Hepatocyte (in vitro differentiated cells): ENCODE results near the gene ZBTB4. TPM values are rescaled to one million over a fixed set of nuclear protein-coding genes. Genes with fewer than 3 reads are reported as not detected.

Experiments
- DNase-seq: peaks from one replicate; pipeline ENCODE4 v3.0.0-alpha.2; 2016; ENCODE audit warnings: low spot score
- H2AFZ ChIP-seq: fragments of 200-600 bp; sonication (generic); 2 replicates; pipeline ENCODE4 v1.6.0; 2016; ENCODE audit warnings: antibody characterized with exemption, mild to moderate bottlenecking
- H3K27ac ChIP-seq: fragments of 200-600 bp; sonication (generic); 2 replicates; pipeline ENCODE4 v1.5.1; 2016; ENCODE audit warnings: mild to moderate bottlenecking
- H3K27me3 ChIP-seq: fragments of 200-600 bp; sonication (generic); 2 replicates; pipeline ENCODE4 v1.6.1; 2016
- H3K36me3 ChIP-seq: fragments of 200-600 bp; sonication (generic); replicated peaks from 2 replicates; pipeline ENCODE4 v1.5.1; 2016; ENCODE audit warnings: low read depth; ENCODE audit not compliant: insufficient read depth
- H3K4me1 ChIP-seq: fragments of 200-600 bp; sonication (generic); 2 replicates; pipeline ENCODE4 v1.5.1; 2016; ENCODE audit warnings: mild to moderate bottlenecking, moderate library complexity; ENCODE audit not compliant: insufficient read depth
- H3K4me2 ChIP-seq: fragments of 200-600 bp; sonication (generic); 2 replicates; pipeline ENCODE4 v1.6.0; 2016
- H3K4me3 ChIP-seq: fragments of 200-600 bp; sonication (generic); 2 replicates; pipeline ENCODE4 v1.5.1; 2016; ENCODE audit warnings: mild to moderate bottlenecking
- H3K79me2 ChIP-seq: fragments of 200-600 bp; sonication (generic); 2 replicates; pipeline ENCODE4 v1.6.0; 2017; ENCODE audit warnings: mild to moderate bottlenecking
- H3K9me2 ChIP-seq: fragments of 200-600 bp; sonication (generic); replicated peaks from 2 replicates; pipeline ENCODE4 v1.6.0; 2017; ENCODE audit warnings: mild to moderate bottlenecking; ENCODE audit not compliant: insufficient read depth
- H3K9me3 ChIP-seq: fragments of 200-600 bp; sonication (generic); 2 replicates; pipeline ENCODE4 v1.5.1; 2016; ENCODE audit warnings: low read depth, mild to moderate bottlenecking
- H4K20me1 ChIP-seq: fragments of 200-600 bp; sonication (generic); 2 replicates; pipeline ENCODE4 v1.6.0; 2016; ENCODE audit warnings: mild to moderate bottlenecking; ENCODE audit not compliant: insufficient read depth, poor library complexity, severe bottlenecking
- EZH2 ChIP-seq: fragments of 200-600 bp; sonication (generic); IDR thresholded peaks from 2 replicates; pipeline ENCODE4 v1.6.1; 2016; ENCODE audit warnings: antibody characterized with exemption, mild to moderate bottlenecking, borderline replicate concordance
- EZH2phosphoT487 ChIP-seq: fragments of 200-600 bp; sonication (generic); IDR thresholded peaks from one replicate; pipeline ENCODE4 v1.6.1; 2018; ENCODE audit warnings: antibody characterized with exemption, mild to moderate bottlenecking, low read depth, moderate library complexity; ENCODE audit not compliant: unreplicated experiment, severe bottlenecking
- WGBS: methylation state at CpG from one replicate; pipeline ENCODE4 v1.1.6; 2016; ENCODE audit warnings: low lambda C conversion rate; ENCODE audit errors: missing lambda C conversion rate; 5-methylcytosine and 5-hydroxymethylcytosine counted together
- polyA plus RNA-seq: library from polyadenylated mRNA; unstranded; fragments of >200 nt; fragmentation: Nextera tagmentation; extraction: Ambion mirVana; gene quantifications from 2 replicates; pipeline ENCODE4 v1.2.1, GENCODE V29; 2016
- total RNA-seq: library from RNA; depleted of rRNA; stranded (reverse); fragments of >200 nt; gene quantifications from 2 replicates; pipeline ENCODE4 v1.2.3, GENCODE V29; 2014
- TF ChIP-seq, protein P1 (sequence below): fragments of 200-600 bp; sonication (generic); IDR thresholded peaks from 2 replicates; pipeline ENCODE4 v1.5.1; 2016; ENCODE audit warnings: antibody characterized with exemption, mild to moderate bottlenecking; ENCODE audit not compliant: poor library complexity

The ZBTB4 gene
- total and polyA plus RNA-seq, 2 experiments from 2014 or later, result 20.8 to 27.1 TPM

DNA sequence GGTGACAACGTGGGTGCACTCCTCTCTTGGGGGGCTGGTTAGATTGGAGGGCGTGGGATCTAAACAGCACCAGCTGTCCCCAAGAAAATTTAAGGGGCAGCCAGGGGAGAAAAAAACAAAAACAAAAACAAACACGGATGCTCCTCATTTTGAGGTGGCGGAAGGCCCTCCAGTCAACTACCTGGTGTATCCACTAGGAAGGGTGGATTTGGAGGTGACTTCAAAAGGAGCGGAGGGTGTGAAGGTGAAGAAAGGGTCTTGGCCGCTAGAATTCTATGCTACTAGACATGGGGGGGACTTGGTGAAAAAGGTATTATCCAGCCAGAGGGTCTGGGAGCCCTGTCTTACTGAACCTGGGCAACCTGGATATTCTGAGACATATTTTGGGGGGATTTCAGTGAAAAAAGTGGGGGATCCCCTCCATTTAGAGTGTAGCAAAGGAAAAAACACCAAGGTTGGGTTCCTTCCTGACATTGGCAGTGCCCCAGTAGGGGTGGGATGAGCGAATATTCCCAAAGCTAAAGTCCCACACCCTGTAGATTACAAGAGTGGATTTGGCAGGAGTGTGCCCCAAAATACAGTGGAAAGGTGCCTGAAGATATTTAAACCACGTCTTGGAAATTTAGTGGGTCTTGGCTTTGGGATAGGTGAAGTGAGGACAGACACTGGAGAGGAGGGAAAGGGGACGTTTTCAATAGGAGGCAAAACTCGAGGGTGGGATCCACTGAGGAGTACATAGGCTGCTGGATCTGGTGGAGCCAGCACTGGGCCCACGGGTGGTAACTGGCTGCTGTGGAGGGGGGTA is 40.6 kb downstream of the ZBTB4 start:
- H3K79me2 ChIP-seq, result peaks cover 2% of the 10 kb centered on the region
- no peaks in the 10 kb centered on the region for H3K9me3 ChIP-seq
- DNase-seq, result no peak
- H4K20me1 ChIP-seq, result no peaks in the 10 kb centered on the region
- no peak overlapping the region for H3K27ac ChIP-seq
- peaks cover 50% of the 10 kb centered on the region for H3K4me1 ChIP-seq
- peak overlapping the region; percentile 99 for H3K4me2 ChIP-seq
- TF ChIP-seq, protein P1, sequence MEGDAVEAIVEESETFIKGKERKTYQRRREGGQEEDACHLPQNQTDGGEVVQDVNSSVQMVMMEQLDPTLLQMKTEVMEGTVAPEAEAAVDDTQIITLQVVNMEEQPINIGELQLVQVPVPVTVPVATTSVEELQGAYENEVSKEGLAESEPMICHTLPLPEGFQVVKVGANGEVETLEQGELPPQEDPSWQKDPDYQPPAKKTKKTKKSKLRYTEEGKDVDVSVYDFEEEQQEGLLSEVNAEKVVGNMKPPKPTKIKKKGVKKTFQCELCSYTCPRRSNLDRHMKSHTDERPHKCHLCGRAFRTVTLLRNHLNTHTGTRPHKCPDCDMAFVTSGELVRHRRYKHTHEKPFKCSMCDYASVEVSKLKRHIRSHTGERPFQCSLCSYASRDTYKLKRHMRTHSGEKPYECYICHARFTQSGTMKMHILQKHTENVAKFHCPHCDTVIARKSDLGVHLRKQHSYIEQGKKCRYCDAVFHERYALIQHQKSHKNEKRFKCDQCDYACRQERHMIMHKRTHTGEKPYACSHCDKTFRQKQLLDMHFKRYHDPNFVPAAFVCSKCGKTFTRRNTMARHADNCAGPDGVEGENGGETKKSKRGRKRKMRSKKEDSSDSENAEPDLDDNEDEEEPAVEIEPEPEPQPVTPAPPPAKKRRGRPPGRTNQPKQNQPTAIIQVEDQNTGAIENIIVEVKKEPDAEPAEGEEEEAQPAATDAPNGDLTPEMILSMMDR, result no peak
- TF ChIP-seq EZH2phosphoT487 (no peak), EZH2 (no peak)
- no peak overlapping the region for H2AFZ ChIP-seq
- H3K9me2 ChIP-seq, result no peaks in the 10 kb centered on the region
- H3K4me3 ChIP-seq, result no peak overlapping the region
- peaks cover 29% of the 10 kb centered on the region for H3K27me3 ChIP-seq
- H3K36me3 ChIP-seq, result no peaks in the 10 kb centered on the region
- WGBS, result 41% methylated on average over 11 of the region's 11 CpGs

DNA sequence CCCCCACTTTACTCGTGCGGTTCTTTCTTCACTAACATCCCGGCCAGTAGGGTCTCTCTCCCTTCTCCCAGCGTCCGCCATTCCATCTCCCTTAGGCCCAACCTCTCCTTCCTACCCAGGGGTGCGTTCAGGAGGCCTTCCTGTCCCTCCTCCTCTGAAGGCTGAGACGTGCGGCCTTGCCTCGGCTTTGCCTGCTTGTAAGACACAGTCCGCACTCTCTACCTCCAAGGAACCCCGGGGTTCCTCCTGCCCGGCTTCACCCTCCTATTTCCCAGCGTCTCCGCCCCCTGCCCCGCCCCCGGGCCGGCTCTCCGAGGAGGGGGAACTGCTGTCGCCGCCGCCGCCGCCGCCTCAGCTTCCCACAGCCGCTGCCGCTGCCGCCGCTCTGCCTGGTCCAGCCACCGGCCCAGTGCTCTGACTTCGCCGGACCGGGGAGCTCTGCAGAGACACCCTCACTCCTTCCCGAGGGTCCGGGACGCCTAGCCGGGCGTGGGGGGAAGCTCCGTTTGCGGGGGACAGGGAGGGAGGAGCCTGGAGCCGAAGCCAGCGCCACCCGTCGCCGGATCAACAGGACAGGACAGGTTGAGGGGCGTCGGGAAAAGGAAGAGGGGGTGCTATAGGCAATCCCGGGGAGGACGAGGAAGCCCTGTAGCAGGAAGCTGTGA is 41.3 kb downstream of the ZBTB4 start:
- Histone ChIP-seq H3K27ac (no peak overlapping the region), H3K4me2 (peak overlapping the region; percentile 99), H3K9me3 (no peaks in the 10 kb centered on the region), H3K9me2 (no peaks in the 10 kb centered on the region), H3K4me1 (peaks cover 50% of the 10 kb centered on the region), H3K36me3 (no peaks in the 10 kb centered on the region), H3K79me2 (peaks cover 2% of the 10 kb centered on the region), H3K27me3 (peaks cover 29% of the 10 kb centered on the region), H2AFZ (peak overlapping the region; percentile 39), H4K20me1 (no peaks in the 10 kb centered on the region), H3K4me3 (peak overlapping the region; percentile 21)
- 17% methylated on average over 25 of the region's 48 CpGs for WGBS
- TF ChIP-seq EZH2, result no peak
- DNase-seq, result peak; percentile 80

DNA sequence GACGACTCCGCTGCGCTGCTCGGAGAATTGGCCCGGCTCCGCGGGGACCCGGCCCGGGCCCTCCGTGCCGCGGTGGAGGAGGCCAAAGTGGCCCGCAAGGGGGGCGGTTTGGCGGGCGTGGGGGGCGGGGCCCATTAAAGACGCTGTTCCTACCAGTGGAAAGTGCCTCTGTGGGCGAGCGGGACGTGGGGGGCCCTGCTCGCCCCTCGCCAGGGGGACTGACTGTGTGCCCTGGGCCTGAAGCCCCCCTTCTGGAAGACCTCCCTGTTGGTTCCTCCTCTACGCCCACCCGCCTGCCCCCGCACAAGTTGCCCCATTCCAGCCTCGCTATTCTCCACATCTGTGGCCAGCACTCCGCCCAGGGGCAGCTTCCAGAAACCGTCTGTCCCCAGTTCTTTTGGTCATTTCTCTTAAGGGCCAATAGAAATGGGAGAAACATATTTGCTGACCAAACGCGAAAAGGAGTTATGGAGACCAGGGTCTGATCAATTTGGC is 42.0 kb downstream of the ZBTB4 start:
- peaks cover 29% of the 10 kb centered on the region for H3K27me3 ChIP-seq
- 40% methylated on average over 10 of the region's 31 CpGs for WGBS
- no peaks in the 10 kb centered on the region for H4K20me1 ChIP-seq
- no peak overlapping the region for H3K27ac ChIP-seq
- H3K36me3 ChIP-seq, result no peaks in the 10 kb centered on the region
- no peak for DNase-seq
- H3K79me2 ChIP-seq, result peaks cover 2% of the 10 kb centered on the region
- TF ChIP-seq EZH2phosphoT487, result no peak
- TF ChIP-seq, protein P1, result no peak
- no peak for TF ChIP-seq EZH2
- no peaks in the 10 kb centered on the region for H3K9me3 ChIP-seq
- H3K4me2 ChIP-seq, result peak overlapping the region; percentile 99
- H3K9me2 ChIP-seq, result no peaks in the 10 kb centered on the region
- peaks cover 50% of the 10 kb centered on the region for H3K4me1 ChIP-seq
- peak overlapping the region; percentile 46 for H2AFZ ChIP-seq
- peak overlapping the region; percentile 21 for H3K4me3 ChIP-seq
